DOHH2 (cell line): ENCODE results near the gene SLC24A1.

ENCODE experiments used
- H3F3A ChIP-seq: fragments of 200-600 bp; sonication (generic), shearing (Covaris generic); 2 replicates; pipeline ENCODE4 v1.6.0; 2016; ENCODE audit warnings: antibody characterized with exemption, mild to moderate bottlenecking; ENCODE audit not compliant: control insufficient read depth, insufficient read depth
- H3K27ac ChIP-seq: fragments of 200-600 bp; sonication (generic); 2 replicates; pipeline ENCODE4 v1.5.1; 2014; ENCODE audit warnings: low read depth, mild to moderate bottlenecking, low read length, moderate library complexity
- H3K27me3 ChIP-seq: fragments of 200-600 bp; sonication (generic); 2 replicates; pipeline ENCODE4 v1.6.1; 2014; ENCODE audit warnings: mild to moderate bottlenecking, low read length, mixed read lengths; ENCODE audit not compliant: control insufficient read depth
- H3K36me3 ChIP-seq: fragments of 200-600 bp; sonication (generic); 2 replicates; pipeline ENCODE4 v1.6.1; 2014; ENCODE audit warnings: mild to moderate bottlenecking, low read length, moderate library complexity, mixed read lengths; ENCODE audit not compliant: control insufficient read depth
- H3K4me1 ChIP-seq: fragments of 200-600 bp; sonication (generic); 2 replicates; pipeline ENCODE4 v1.6.1; 2014; ENCODE audit warnings: mild to moderate bottlenecking, low read length, mixed read lengths; ENCODE audit not compliant: control insufficient read depth
- H3K4me2 ChIP-seq: fragments of 200-600 bp; sonication (generic); 2 replicates; pipeline ENCODE4 v1.6.0; 2014; ENCODE audit warnings: mild to moderate bottlenecking, low read length, moderate library complexity
- H3K4me3 ChIP-seq: fragments of 200-600 bp; sonication (generic); 2 replicates; pipeline ENCODE4 v1.5.1; 2014; ENCODE audit warnings: mild to moderate bottlenecking, low read length, mixed read lengths
- H3K79me2 ChIP-seq: fragments of 200-600 bp; sonication (generic); 2 replicates; pipeline ENCODE4 v1.6.1; 2014; ENCODE audit warnings: mild to moderate bottlenecking, low read length, mixed read lengths; ENCODE audit not compliant: control insufficient read depth
- H3K9me2 ChIP-seq: fragments of 200-600 bp; sonication (generic); replicated peaks from 2 replicates; pipeline ENCODE4 v1.6.1; 2014; ENCODE audit warnings: mild to moderate bottlenecking, low read length, mixed read lengths; ENCODE audit not compliant: control insufficient read depth
- H3K9me3 ChIP-seq: fragments of 200-600 bp; sonication (generic); 2 replicates; pipeline ENCODE4 v1.6.1; 2014; ENCODE audit warnings: antibody characterized with exemption, low read length, mixed read lengths; ENCODE audit not compliant: control insufficient read depth, insufficient read depth
- H4K20me1 ChIP-seq: fragments of 200-600 bp; sonication (generic); 2 replicates; pipeline ENCODE4 v1.6.0; 2014; ENCODE audit warnings: low read depth, mild to moderate bottlenecking, antibody characterized with exemption, low read length, moderate library complexity; ENCODE audit not compliant: control insufficient read depth, insufficient read depth
- EZH2phosphoT487 ChIP-seq: fragments of 200-600 bp; sonication (generic); IDR thresholded peaks from 2 replicates; pipeline ENCODE4 v1.6.1; 2017; ENCODE audit warnings: borderline replicate concordance, mild to moderate bottlenecking, antibody characterized with exemption, low read length, moderate library complexity, mixed read lengths
- TF ChIP-seq, protein P1 (sequence below): fragments of 200-600 bp; sonication (generic); IDR thresholded peaks from one replicate; pipeline ENCODE4 v1.5.1; 2014; ENCODE audit warnings: antibody characterized with exemption, mild to moderate bottlenecking, low read depth, low read length; ENCODE audit not compliant: poor library complexity, severe bottlenecking

The SLC24A1 gene

DNA sequence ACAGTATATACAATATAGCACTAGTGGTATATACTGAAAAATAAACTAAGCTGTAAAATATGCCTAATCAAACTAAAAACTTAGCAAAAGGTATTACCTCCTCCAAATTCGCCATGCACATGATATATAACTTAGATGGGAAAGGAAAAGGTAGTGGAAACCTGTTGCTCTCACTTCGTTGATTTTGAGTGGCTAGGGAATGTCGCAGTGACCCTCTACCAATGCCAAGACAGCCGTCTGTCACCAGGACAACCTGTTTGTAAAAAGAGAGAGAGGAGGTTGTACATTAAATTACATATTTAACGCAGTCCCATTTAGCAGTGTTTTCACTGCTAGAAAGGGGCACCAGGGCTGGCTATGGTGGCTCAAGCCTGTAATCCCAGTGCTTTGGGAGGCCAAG lies 22.1 kb upstream of the SLC24A1 start:
- TF ChIP-seq EZH2phosphoT487 = no peak
- TF ChIP-seq, protein P1, sequence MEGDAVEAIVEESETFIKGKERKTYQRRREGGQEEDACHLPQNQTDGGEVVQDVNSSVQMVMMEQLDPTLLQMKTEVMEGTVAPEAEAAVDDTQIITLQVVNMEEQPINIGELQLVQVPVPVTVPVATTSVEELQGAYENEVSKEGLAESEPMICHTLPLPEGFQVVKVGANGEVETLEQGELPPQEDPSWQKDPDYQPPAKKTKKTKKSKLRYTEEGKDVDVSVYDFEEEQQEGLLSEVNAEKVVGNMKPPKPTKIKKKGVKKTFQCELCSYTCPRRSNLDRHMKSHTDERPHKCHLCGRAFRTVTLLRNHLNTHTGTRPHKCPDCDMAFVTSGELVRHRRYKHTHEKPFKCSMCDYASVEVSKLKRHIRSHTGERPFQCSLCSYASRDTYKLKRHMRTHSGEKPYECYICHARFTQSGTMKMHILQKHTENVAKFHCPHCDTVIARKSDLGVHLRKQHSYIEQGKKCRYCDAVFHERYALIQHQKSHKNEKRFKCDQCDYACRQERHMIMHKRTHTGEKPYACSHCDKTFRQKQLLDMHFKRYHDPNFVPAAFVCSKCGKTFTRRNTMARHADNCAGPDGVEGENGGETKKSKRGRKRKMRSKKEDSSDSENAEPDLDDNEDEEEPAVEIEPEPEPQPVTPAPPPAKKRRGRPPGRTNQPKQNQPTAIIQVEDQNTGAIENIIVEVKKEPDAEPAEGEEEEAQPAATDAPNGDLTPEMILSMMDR = no peak
- H3K36me3 ChIP-seq = peaks cover 84% of the 10 kb centered on the region
- H3K27ac ChIP-seq = no peak overlapping the region
- H3K79me2 ChIP-seq = peaks cover 12% of the 10 kb centered on the region
- H3K4me1 ChIP-seq = 0 out of 2 replicates have a peak, but pooled peaks cover 3% of the 10 kb centered on the region
- H4K20me1 ChIP-seq = no peaks in the 10 kb centered on the region
- no peak overlapping the region for H3K4me3 ChIP-seq
- no peaks in the 10 kb centered on the region for H3K9me2 ChIP-seq
- H3F3A ChIP-seq = no peaks in the 10 kb centered on the region
- H3K27me3 ChIP-seq = no peaks in the 10 kb centered on the region
- H3K9me3 ChIP-seq = no peaks in the 10 kb centered on the region
- H3K4me2 ChIP-seq = no peak overlapping the region

DNA sequence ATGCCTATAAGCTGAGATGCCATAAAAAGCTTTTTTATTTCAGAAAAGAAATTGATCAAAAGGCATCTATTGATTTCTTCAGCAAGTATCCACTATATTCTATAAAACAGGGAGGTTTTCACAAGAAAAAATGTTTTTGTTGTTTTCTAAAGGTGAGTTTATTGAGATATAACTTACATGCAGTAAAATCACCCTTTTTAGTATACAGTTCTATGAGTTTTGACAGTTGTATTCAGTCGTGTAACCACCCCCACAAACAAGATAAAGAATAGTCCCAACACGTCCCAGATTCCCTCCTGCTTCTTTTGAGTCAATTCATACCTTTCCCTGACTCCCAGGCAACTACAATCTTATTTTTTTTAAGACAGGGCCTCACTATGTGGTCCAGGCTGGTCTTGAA lies 18.6 kb upstream of the SLC24A1 start:
- Histone ChIP-seq H3K79me2 (peaks cover 42% of the 10 kb centered on the region), H3K36me3 (peaks cover 75% of the 10 kb centered on the region), H3K27ac (no peak overlapping the region), H4K20me1 (no peaks in the 10 kb centered on the region), H3K9me3 (no peaks in the 10 kb centered on the region), H3K9me2 (no peaks in the 10 kb centered on the region), H3K4me3 (no peak overlapping the region), H3K4me1 (0 out of 2 replicates have a peak, but pooled peaks cover 3% of the 10 kb centered on the region), H3K27me3 (no peaks in the 10 kb centered on the region), H3F3A (peaks cover 2% of the 10 kb centered on the region; the same call in 1 of the 2 replicates), H3K4me2 (no peak overlapping the region)
- TF ChIP-seq EZH2phosphoT487 = no peak
- TF ChIP-seq, protein P1 = no peak

DNA sequence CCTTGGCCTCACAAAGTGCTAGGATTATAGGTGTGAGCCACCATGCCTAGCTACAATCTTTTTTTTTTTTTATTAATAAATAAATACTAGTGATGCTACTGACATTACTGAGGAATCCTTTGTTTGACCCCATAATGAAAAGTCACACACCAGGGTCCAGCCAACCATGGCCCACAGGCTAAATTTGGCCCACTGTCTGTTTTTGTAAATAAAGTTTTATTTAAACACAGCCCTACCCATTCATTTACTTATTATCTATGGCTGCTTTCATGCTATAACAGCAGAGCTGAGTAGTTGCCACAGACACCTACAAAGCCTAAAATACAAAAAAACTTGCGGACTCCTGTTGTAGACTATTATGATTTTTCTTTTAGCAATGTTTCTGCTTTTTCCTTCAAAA lies 18.2 kb upstream of the SLC24A1 start:
- Histone ChIP-seq H3K4me3 (no peak overlapping the region), H3K79me2 (peaks cover 46% of the 10 kb centered on the region), H3K27me3 (no peaks in the 10 kb centered on the region), H3K36me3 (peaks cover 72% of the 10 kb centered on the region), H3K9me2 (no peaks in the 10 kb centered on the region), H3F3A (peaks cover 2% of the 10 kb centered on the region; the same call in 1 of the 2 replicates), H3K4me1 (peaks cover 4% of the 10 kb centered on the region), H4K20me1 (no peaks in the 10 kb centered on the region), H3K4me2 (no peak overlapping the region), H3K27ac (no peak overlapping the region), H3K9me3 (no peaks in the 10 kb centered on the region)
- TF ChIP-seq, protein P1 = no peak
- no peak for TF ChIP-seq EZH2phosphoT487
